Activated CD8-positive, alpha-beta memory T cell treated with anti-CD3 and anti-CD28 coated beads, Interleukin-2, amount 50 U/mL, for 48 hours (primary cell): ENCODE results near the gene HAUS3.
"Not testable (repeated sequence)": the region's sequence is repeated elsewhere in the genome, so short reads cannot be mapped to it uniquely, and the experiment has no call there.

Experiments used
- DNase-seq: peaks from one replicate; pipeline ENCODE4 v3.0.0-alpha.2; 2020

The HAUS3 gene

GRCh38 chr4:2218436-2218835 lies 23.5 kb downstream of the HAUS3 start:
- no peak for DNase-seq

- no peak for DNase-seq
Measured at GRCh38 chr4:2217726-2218125, 24.2 kb downstream of the HAUS3 start.

- no peak for DNase-seq
Measured at GRCh38 chr4:2212831-2213230, 29.1 kb downstream of the HAUS3 start.

DNA sequence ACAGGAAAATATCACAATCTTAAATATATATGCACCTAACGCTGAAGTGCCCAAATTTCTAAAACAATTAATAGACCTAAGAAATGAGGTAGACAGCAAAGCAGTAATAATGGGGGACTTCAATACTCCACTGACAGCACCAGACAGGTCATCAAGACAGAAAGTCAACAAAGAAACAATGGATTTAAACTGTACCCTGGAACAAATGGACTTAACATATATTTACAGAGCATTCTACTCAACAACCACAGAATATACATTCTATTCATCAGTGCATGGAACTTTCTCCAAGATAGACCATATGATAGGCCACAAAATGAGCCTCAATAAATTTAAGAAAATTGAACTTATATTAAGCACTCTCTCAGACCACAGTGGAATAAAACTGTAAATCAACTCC lies 39.1 kb downstream of the HAUS3 start:
- not testable (repeated sequence) for DNase-seq

- DNase-seq, result no peak
Measured at GRCh38 chr4:2194496-2194895, 47.4 kb downstream of the HAUS3 start.

DNA sequence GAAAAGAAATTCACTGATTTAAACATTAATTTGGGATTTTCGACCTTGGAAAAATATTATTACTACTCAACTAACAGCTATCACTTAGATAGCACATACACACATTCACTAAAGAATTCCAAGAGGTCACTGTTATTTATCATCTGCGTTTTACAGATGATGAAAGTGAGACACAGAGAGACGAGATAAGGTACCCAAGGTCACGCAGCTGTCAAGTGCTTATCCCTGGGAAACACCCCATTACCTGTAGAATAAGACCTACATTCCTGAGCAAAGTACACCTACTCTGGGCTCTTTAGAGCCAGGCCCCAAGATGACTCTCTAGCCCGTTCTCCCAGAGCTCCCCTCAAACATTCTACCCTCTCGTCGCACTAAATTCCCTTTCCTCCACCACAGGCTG lies 48.6 kb downstream of the HAUS3 start:
- no peak for DNase-seq

DNA sequence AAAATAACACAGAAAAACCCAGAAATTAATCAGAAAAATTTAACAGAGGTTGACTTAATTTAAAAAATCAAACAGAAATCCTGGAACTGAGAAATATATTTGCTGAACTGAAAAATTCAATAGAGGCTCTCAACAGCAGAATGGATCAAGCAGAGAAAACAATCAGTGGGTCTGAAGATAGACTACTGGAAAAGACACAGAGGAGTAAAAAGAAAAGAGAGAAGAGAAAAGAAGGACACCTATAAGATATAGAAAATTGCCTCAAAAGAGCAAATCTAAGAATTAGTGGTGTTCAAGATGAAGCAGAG lies 55.1 kb downstream of the HAUS3 start:
- DNase-seq, result no peak

DNA sequence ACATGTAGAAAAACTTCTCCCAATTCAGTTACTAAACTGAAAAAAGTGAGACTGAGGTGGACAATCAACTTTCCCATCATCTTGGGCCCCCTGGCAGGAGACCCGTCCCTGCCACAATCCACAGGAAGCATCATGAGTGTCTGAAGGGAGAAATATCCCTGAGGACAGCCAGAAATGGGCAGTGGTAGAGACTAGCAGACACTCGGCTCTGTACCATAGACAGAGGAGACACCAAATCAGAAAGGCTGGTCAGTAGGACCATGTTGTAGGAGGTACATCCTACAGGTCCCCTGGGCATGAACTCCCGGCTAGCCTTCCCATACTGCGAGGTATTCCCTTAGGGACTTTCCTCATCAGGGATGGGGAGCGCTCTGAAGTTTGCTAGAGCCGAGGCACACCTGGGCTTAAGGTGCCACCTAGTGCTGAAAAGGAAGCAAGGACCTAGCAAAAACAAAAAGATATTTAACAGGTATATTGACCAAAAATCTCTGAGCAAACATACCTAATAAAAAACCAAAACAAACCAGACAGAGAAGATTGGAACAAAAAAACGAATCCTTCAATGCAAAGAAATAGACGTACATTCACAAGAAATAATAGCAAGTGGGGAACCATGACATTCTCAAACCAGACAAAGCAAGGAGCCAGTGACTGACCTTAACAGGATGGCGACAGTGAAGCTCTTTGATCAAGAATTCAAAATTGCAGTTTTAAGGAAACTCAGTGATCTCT lies 55.6 kb downstream of the HAUS3 start:
- DNase-seq, result no peak

GRCh38 chr4:2183394-2183793 lies 58.5 kb downstream of the HAUS3 start:
- DNase-seq, result no peak

DNA sequence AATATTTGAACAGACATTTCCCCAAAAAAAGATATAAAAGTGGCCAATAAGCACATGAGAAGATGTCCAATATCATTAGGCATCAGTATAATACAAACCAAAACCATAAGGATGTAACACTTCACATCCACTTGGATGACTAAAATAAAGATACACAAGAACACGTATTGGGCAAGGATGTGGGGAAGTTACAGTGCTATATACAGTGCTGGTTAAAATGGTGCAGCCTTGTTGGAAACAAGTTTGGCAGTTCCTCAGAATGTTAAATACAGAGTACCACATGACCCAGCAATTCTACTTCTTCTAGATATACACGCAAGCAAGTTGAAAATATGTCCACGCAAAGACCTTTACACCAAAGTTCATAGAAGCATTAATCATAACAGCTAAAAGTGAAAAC lies 58.9 kb downstream of the HAUS3 start:
- no peak for DNase-seq

- no peak for DNase-seq
Measured at GRCh38 chr4:2180410-2180809, 61.5 kb downstream of the HAUS3 start.

- DNase-seq, result no peak
Measured at GRCh38 chr4:2179717-2180116, 62.2 kb downstream of the HAUS3 start.

DNA sequence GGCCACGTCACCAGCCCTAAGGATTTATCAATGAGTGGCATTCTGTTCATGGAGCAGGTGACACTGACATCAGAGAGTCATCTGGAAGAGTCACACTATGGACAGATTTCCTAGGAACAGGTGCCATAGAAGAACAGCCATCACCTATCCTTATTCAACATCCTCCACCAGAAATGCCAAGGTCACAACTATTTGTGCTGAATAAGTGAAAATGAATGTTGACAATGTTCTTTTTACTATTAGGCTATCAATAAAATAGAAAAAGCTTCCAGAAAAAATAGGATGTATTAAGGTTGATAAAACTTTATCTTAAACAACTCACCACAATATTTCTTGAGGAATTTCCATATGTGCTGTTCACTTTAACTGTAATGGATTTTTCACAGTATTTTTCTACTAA lies 62.9 kb downstream of the HAUS3 start:
- no peak for DNase-seq
